Nephron (organoid): Measurements from ENCODE around the gene PEX5.
"Not testable (repeated sequence)": the region's sequence is repeated elsewhere in the genome, so short reads cannot be mapped to it uniquely, and the experiment has no call there.

Experiments used
- H3K27ac Mint-ChIP-seq, 3 experiments: 2 replicates each; pipeline ENCODE4 v1.8.0; 2020; ENCODE audit warnings: mixed read lengths in 3 of 3, mild to moderate bottlenecking in 2 of 3, moderate library complexity in 1 of 3
- H3K27me3 Mint-ChIP-seq: 2 replicates; pipeline ENCODE4 v1.8.0; 2021; ENCODE audit warnings: low read depth, mild to moderate bottlenecking, moderate library complexity, mixed read lengths
- H3K36me3 Mint-ChIP-seq: 2 replicates; pipeline ENCODE4 v1.8.0; 2020; ENCODE audit warnings: low read depth, mixed read lengths
- H3K4me1 Mint-ChIP-seq: 2 replicates; pipeline ENCODE4 v1.8.0; 2020; ENCODE audit warnings: mixed read lengths
- H3K4me3 Mint-ChIP-seq, 3 experiments: 2 replicates each; pipeline ENCODE4 v1.8.0; 2020; ENCODE audit warnings: mild to moderate bottlenecking in 3 of 3, mixed read lengths in 3 of 3, moderate library complexity in 2 of 3
- H3K9me3 Mint-ChIP-seq: 2 replicates; pipeline ENCODE4 v1.8.0; 2020; ENCODE audit warnings: mixed read lengths
- CTCF ChIP-seq, 3 experiments: fragments of 200-600 bp; sonication (generic); IDR thresholded peaks; one replicate each; pipeline ENCODE4 v1.5.0; 2021; ENCODE audit warnings: antibody characterized with exemption in 3 of 3; ENCODE audit not compliant: unreplicated experiment in 3 of 3

Gene PEX5

GRCh38 chr12:7229741-7230140 lies 40.3 kb downstream of the PEX5 start:
- TF ChIP-seq CTCF (IDR thresholded peaks at IDR 0.05; ENCODE audit: unreplicated experiment in 3 of 3) = no peak
- Mint-ChIP-seq H3K4me1 (no peaks in the 10 kb centered on the region), H3K4me3 (no peak overlapping the region), H3K9me3 (peaks cover 4% of the 10 kb centered on the region), H3K27ac (no peak overlapping the region), H3K36me3 (no peaks in the 10 kb centered on the region), H3K27me3 (no peaks in the 10 kb centered on the region)

GRCh38 chr12:7241404-7242005 lies 52.0 kb downstream of the PEX5 start:
- no peak for TF ChIP-seq CTCF (IDR thresholded peaks at IDR 0.05; ENCODE audit: unreplicated experiment in 3 of 3)
- Mint-ChIP-seq H3K4me3 (no peak overlapping the region), H3K4me1 (no peaks in the 10 kb centered on the region), H3K27me3 (no peaks in the 10 kb centered on the region), H3K36me3 (no peaks in the 10 kb centered on the region), H3K27ac (no peak overlapping the region), H3K9me3 (no peaks in the 10 kb centered on the region)

DNA sequence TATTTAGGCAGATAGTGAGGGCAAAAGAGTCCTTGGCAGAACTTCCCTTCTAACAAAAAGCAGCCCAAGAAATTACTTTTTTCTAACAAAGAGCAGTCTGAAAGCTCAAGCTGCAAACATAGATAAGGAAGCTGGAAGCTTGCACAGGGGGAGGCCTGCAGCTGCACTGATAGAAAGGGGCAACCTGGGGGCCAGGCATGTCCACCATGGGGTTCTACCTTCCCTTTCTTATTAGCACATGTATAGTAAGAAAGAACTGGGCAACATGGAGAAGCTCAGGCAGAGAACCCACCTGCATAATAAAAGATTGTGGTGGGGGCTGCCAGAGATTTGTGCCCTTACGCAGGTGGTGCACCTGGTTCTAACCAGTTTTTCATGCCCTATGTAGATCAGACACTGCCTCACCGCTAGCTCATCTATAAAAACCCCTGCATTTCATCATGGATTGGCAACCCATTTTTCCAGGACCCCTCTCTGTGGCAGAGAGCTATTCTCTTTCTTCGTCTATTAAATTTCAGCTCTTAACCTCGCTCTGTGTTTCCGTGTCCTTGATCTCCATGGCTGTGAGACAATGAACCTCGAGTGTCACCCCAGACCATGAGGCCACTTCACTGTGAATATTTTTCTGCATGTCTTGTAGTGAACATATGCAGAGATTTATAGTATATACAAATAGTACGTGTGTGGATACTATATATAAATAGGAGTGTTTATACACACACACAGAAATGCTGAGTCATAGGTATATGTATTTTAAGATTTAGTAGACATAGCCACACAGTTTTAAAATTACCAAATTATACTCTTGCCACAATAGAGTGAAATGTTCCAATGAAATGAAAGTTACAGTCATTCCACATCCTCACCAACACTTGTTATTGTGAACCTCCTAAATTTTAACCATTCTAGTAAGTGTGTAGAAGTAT lies 53.0 kb downstream of the PEX5 start:
- Mint-ChIP-seq H3K4me3 (no peak overlapping the region), H3K4me1 (no peaks in the 10 kb centered on the region), H3K27me3 (no peaks in the 10 kb centered on the region), H3K9me3 (no peaks in the 10 kb centered on the region), H3K27ac (no peak overlapping the region), H3K36me3 (no peaks in the 10 kb centered on the region)
- no peak for TF ChIP-seq CTCF (IDR thresholded peaks at IDR 0.05; ENCODE audit: unreplicated experiment in 3 of 3)

- not testable (repeated sequence) for H3K27ac Mint-ChIP-seq, H3K4me3 Mint-ChIP-seq
Observed at GRCh38 chr12:7251328-7251996, 62.0 kb downstream of the PEX5 start.

DNA sequence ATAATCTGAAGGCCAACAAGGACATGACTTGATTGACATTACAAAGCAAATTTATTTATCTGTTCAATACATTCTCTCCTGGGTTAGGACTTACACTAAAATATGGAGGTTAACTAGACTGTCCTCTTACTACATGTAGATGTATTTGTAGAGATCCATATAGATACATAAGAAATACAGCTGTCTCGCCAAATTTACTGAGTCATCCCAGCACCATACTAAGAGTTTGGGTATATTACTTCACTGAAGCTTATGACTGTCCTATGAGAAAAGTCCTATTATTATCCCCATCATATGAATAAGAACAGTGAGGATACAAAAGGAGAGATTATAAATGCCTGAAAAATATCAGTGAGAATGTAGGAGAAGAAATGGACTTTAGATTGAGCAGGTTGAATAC lies 69.6 kb downstream of the PEX5 start:
- Mint-ChIP-seq H3K27me3 (peaks cover 9% of the 10 kb centered on the region), H3K9me3 (peaks cover 5% of the 10 kb centered on the region), H3K36me3 (no peaks in the 10 kb centered on the region), H3K4me1 (no peaks in the 10 kb centered on the region), H3K27ac (no peak overlapping the region), H3K4me3 (no peak overlapping the region)
- TF ChIP-seq CTCF (IDR thresholded peaks at IDR 0.05; ENCODE audit: unreplicated experiment in 3 of 3) = no peak

More at GRCh38 chr12:7251328-7251996, 62.0 kb downstream of the PEX5 start:
- H3K4me1 Mint-ChIP-seq, H3K36me3 Mint-ChIP-seq, H3K27me3 Mint-ChIP-seq: not testable (repeated sequence)
- H3K9me3 Mint-ChIP-seq = peaks cover 17% of the 10 kb centered on the region
